NCI-H1930 (cell line): ENCODE results near the gene SET.

Experiments
- DNase-seq, 2 experiments: peaks; one replicate each; lab custom pipeline; 2025; lab: John Stamatoyannopoulos, UW

SET gene

GRCh38 chr9:128712451-128713410 is 23.7 kb downstream of the SET start:
- DNase-seq = no peak

DNA sequence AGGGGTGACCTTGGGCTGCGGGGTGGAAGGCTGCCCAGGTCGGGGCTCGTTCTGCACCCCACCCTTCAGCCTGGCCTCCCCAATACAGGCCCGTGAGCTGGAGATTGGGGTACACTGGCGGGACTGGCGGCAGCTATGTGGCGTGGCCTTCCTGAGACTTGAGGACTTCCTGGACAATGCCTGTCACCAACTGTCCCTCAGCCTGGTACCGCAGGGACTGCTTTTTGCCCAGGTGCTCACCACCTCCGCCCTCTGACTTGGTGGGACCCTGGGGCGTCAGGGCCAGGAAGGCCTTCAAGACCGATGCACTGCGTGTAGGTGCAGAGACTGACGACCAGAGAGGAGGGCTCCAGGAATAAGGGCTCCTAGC is 24.4 kb downstream of the SET start:
- DNase-seq = no peak

DNA sequence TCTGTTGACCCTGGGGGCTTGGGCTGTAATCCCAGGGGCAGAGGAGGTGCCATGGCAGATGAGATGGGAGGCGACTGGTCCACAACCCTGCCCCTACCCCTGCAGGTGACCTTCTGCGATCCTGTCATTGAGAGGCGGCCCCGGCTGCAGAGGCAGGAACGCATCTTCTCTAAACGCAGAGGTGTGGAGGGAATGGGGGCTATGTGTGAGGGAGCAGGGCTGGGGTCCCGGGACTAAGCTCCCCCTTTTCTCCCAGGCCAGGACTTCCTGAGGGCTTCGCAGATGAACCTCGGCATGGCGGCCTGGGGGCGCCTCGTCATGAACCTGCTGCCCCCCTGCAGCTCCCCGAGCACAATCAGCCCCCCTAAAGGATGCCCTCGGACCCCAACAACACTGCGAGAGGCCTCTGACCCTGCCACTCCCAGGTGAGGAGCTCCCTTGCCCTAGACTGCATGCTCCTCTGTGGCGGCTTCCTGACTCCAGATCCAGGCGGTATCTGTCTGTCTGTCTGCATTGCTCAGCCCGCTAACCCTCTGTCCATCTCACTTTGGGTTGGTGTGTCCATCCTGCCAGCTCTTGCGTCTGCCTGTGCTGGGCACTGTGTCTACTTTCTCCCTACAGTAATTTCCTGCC is 25.0 kb downstream of the SET start:
- DNase-seq = no peak

DNA sequence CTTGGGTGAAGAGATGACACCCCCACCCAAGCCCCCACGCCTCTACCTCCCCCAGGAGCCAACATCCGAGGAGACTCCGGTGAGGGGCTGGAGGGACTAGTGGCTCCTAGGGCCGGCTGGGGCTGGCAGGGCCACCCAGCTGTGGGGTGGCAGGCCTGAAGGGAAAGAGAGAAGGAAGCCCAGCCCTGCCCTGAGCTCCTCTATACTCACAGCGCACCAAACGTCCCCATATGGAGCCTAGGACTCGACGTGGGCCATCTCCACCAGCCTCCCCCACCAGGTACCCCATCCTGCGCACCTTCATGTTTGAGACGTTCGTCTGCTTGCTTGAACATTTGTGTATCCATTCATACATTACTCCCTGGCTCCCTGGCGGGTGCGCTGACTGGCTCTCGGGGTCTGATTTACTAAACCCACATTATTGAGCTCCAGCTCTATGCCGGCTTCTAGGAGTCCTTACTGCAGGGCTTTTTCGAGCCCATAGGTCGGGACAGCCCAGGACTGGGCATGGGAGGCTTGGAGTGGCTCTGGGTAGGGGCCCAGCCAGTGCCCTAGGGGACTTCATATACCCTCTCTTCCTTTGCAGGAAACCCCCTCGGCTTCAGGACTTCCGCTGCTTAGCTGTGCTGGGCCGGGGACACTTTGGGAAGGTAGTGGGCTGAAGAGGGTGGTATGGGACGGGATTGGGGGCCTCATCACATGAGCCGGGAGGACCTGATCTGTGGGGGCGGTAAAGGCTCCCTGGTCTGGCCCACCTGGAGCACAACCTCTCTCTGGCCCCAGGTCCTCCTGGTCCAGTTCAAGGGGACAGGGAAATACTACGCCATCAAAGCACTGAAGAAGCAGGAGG is 25.8 kb downstream of the SET start:
- DNase-seq = no peak

- DNase-seq = no peak
Measured at GRCh38 chr9:128715436-128715750, 26.4 kb downstream of the SET start.

- no peak for DNase-seq
Measured at GRCh38 chr9:128716581-128717254, 27.7 kb downstream of the SET start.

DNA sequence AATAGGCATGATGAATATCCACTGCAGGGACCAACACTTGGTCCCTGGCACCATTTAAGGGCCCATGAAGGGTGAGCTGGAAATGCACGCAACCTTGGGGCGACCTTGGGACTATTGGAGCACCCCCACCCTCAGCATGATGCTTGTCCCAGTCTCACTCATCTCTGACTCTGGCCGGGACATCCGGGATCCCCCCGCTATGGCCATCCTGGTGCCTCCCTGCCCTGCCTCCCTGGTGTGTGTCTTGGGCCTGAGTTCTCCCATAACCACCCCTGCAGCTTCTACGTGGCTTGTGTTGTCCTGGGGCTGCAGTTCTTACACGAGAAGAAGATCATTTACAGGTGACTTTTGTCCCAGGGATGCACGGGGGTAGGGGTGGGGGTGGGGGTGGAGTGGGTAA is 29.0 kb downstream of the SET start:
- DNase-seq = no peak

- no peak for DNase-seq
Measured at GRCh38 chr9:128718475-128718874, 29.5 kb downstream of the SET start.

DNA sequence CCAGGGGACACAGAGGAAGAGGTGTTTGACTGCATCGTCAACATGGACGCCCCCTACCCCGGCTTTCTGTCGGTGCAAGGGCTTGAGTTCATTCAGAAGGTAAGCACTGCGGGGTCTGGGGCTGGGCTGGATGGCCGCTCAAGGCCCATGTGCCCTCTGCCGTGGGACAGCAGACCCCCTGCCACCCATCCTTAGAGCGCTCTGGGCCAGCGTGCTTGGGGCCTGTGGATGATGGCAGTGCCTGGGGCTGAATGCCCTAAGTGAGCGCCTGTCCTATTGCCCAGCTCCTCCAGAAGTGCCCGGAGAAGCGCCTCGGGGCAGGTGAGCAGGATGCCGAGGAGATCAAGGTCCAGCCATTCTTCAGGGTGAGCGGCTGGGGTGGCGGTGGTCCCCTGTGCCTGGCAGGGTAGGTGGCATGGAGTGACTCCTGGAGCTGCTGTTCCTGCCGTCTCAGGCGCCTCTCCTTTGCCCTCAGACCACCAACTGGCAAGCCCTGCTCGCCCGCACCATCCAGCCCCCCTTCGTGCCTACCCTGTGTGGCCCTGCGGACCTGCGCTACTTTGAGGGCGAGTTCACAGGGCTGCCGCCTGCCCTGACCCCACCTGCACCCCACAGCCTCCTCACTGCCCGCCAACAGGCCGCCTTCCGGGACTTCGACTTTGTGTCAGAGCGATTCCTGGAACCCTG is 31.0 kb downstream of the SET start:
- DNase-seq = no peak

- DNase-seq = no peak
Measured at GRCh38 chr9:128720841-128721486, 31.9 kb downstream of the SET start.

- no peak for DNase-seq
Measured at GRCh38 chr9:128721487-128722010, 32.5 kb downstream of the SET start.

DNA sequence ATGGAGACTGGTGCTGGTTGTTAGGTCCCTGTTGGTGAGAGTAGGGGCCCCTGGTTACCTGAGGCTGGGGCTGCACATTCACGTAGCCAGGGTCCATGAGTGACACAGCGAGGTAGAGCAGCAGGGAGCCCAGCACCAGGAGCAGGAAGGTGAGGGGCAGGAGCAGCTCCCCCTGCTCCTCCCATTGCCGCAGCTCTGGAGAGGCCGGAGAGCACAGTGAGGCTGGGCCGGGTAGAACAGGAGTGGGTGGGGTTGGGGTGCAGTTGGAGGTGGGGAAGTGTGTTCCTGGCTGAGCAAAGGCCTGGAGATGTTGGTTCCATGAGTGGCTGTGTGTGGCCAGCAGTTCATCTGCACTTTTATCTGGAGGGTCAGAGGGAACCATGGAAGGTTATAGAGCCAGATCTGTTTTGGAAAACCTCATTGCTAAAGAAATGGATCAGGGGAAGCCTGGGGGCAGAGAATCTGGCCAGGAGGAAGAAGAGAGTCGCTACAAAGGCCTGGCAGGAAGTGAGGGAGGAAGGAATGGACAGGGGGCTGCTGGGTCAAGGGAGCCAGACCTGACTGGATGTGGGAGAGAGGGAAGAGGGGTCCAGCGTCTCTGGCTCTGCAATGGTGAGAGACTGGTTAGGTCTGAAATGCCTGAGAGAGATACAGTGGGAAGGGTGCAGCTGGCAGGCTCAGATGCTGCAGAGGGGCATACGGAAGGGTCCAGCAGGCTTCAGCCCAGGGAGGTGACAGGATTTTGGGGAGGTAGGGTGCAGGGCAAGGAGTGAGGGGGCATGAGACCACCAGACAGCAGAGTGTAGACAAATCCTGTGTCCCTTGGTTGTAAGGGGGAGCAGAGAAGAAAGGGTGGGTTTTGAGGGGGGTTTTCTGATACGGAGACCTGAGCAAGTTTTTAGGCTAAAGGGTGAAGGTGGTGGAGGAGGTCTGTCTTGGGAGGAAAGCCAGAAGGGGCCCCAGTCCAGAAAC is 33.6 kb downstream of the SET start:
- DNase-seq = no peak

DNA sequence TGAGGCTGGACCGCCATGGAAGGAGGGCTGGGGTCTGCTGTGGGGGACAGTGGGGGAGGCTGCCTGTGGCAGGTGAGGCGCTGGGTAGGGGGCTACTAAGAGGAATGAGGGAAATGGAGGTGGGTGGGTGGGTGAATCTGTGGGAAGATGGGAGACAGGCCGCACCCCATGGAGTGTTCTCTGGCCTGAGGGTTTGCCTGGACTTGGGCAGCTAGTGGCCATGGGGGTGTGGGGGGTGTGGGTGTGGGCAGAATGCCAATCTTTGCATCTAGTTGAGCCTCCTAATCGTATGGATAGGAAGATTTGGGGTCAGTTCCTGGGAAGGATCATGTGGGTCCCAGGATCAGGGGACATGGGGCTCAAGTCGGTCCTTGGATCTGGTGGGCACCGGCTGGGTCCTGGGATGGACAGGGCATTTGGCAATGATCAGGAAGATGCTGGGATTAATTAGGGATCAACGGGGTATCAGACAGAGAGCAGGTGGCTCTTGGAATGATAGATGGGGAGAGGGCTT is 34.4 kb downstream of the SET start:
- DNase-seq = no peak

DNA sequence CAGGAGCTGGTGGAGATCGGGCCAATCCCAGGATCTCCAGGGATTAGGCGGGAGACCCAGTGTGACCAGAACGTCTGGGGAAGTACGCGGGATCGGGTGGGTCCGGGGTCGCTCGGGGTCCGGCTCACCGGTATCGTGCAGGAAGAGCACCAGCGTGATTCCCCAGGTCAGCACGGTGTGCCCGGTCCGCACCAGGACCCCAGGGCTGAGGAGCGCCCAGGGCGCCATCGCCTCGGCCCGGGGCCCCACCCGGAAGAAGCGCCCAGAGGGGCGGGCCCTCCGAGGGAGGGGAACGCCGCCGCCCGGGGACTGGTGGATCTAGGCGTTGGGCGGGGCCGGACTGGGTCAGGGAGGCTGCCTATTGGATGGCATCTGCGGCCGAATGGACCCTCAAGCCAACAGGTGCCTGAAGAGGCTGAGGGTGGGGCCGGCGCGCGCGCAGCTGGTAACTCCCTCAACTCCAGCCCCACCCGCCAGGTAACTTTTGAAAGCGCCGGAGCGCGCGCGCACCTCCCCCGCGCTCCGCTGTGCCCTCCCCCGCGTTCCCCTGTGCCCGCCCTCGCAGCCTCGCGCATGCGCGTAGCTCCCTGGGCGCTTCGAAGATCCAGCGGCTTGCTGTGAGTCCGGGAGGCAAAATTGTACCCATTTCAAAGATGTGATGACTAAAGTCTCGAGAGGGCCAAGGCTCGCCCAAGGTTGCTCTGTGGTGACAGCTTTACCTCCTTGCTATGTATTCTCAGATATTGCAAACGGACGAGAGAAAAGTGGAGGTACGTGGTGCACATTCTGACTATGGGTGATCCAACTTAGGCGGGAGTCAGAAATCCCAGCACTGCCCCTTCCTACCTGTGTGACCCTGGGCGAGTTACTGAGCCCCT is 35.1 kb downstream of the SET start, which contains the start of gene ZDHHC12:
Gene ZDHHC12, minus strand, starts transcription at position 262 of the 878 bp plus-strand sequence. Its CDS starts 34 bp downstream, at position 228.
- peak; percentile 92 to 97 for DNase-seq

DNA sequence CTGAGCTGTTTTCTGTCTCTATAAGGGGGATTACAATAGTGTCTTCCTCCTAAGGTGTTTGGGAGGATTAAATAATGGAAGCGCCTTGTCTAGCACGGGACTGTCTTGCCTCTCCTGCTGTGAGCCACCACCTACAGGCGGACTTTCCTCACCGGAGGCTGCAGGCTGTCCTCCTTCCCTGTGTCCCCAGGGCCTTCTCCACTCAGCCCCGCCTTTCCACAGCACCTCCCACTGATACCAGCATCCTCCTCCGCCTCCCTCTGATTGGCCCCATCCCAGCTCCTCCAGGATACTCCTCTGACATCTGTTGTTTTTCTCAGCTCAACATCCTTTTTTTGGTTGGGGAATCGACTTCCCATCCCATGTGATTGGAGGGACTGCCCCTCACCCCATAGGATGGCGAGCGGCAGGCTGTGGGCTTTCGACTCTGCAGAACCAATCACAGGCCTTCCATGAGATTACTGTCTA is 35.8 kb downstream of the SET start:
- DNase-seq = no peak

DNA sequence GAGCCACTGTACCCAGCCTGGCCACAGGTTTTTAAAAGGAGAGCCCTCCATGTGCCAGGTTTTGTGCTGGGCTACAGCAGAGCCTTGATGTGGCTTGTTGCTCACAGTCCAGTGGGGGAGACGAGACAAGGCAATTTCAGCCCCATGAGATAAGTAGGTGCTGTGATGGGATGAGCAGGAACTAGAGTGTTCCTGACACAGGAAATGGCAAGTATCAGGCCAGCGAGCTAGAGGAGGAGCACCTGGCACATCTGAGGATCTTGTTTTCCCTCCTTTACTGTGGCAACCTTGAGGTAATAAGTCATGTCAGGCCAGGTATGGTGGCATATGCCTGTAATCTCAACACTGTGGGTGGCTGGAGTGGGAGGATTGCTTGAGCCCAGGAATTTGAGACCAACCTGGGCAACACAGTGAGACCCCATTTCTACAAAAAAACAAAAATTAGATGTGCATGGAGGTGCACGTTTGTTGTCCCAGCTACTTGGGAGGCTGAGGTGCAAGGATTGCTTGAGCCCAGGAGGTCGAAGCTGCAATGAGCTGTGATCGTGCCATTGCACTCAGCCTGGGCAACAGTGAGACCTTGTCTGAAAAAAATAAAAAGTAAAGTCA is 38.7 kb downstream of the SET start:
- DNase-seq = no peak

- DNase-seq = no peak
Measured at GRCh38 chr9:128728298-128728697, 39.3 kb downstream of the SET start.

DNA sequence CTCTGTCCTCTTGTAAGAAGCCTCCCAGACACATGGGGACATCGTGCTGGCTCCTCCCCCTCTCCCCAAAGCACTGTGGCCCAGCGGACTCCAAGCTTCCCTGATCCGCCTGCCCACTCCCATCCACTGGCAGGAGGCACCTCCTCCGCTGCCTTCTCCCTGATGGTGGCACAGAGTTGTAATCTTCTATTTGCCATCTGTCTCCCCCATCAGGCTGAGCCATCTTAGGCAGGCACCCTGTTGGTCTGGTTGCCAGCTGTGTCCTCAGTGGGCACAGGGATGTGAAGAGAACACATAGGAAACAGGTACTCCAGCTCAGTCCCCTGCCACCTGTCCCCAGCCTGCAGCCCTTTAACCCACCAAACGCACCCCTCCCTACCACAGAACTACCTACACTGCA is 40.3 kb downstream of the SET start:
- no peak for DNase-seq
